Measurements from ENCODE around the gene ASTN2.

The ASTN2 gene

GRCh38 chr9:117365438-117365837 is 49.4 kb downstream of the ASTN2 start:
- in situ Hi-C loops (cut with MboI; ENCODE audit: low sequenced_read_pairs) = no loop called here

- in situ Hi-C loops (cut with MboI; ENCODE audit: low sequenced_read_pairs) = no loop called here
Observed at GRCh38 chr9:117363006-117363405, 51.9 kb downstream of the ASTN2 start.

GRCh38 chr9:117359910-117360309 is 54.9 kb downstream of the ASTN2 start:
- in situ Hi-C loops (cut with MboI; ENCODE audit: low sequenced_read_pairs) = no loop called here

- in situ Hi-C loops (cut with MboI; ENCODE audit: low sequenced_read_pairs) = no loop called here
Observed at GRCh38 chr9:117355542-117355941, 59.3 kb downstream of the ASTN2 start.

- in situ Hi-C loops (cut with MboI; ENCODE audit: low sequenced_read_pairs) = no loop called here
Observed at GRCh38 chr9:117354997-117355396, 59.9 kb downstream of the ASTN2 start.

- in situ Hi-C loops (cut with MboI; ENCODE audit: low sequenced_read_pairs) = no loop called here
Observed at GRCh38 chr9:117354244-117354847, 60.5 kb downstream of the ASTN2 start.

GRCh38 chr9:117344892-117345660 is 69.8 kb downstream of the ASTN2 start:
- in situ Hi-C loops (cut with MboI; ENCODE audit: low sequenced_read_pairs) = no loop called here

- in situ Hi-C loops (cut with MboI; ENCODE audit: low sequenced_read_pairs) = no loop called here
Observed at GRCh38 chr9:117343427-117343826, 71.4 kb downstream of the ASTN2 start.

- in situ Hi-C loops (cut with MboI; ENCODE audit: low sequenced_read_pairs) = no loop called here
Observed at GRCh38 chr9:117341151-117341550, 73.7 kb downstream of the ASTN2 start.

- in situ Hi-C loops (cut with MboI; ENCODE audit: low sequenced_read_pairs) = no loop called here
Observed at GRCh38 chr9:117340422-117340821, 74.4 kb downstream of the ASTN2 start.

GRCh38 chr9:117335837-117336433 is 78.9 kb downstream of the ASTN2 start:
- in situ Hi-C loops (cut with MboI; ENCODE audit: low sequenced_read_pairs) = no loop called here

- in situ Hi-C loops (cut with MboI; ENCODE audit: low sequenced_read_pairs) = no loop called here
Observed at GRCh38 chr9:117334101-117334500, 80.8 kb downstream of the ASTN2 start.

GRCh38 chr9:117325831-117326230 is 89.0 kb downstream of the ASTN2 start:
- in situ Hi-C loops (cut with MboI; ENCODE audit: low sequenced_read_pairs) = no loop called here

GRCh38 chr9:117325110-117325731 is 89.6 kb downstream of the ASTN2 start:
- in situ Hi-C loops (cut with MboI; ENCODE audit: low sequenced_read_pairs) = no loop called here

GRCh38 chr9:117323390-117323789 is 91.5 kb downstream of the ASTN2 start:
- in situ Hi-C loops (cut with MboI; ENCODE audit: low sequenced_read_pairs) = no loop called here

- in situ Hi-C loops (cut with MboI; ENCODE audit: low sequenced_read_pairs) = no loop called here
Observed at GRCh38 chr9:117317192-117317591, 97.7 kb downstream of the ASTN2 start.

GRCh38 chr9:117315236-117315635 is 99.6 kb downstream of the ASTN2 start:
- in situ Hi-C loops (cut with MboI; ENCODE audit: low sequenced_read_pairs) = no loop called here

- in situ Hi-C loops (cut with MboI; ENCODE audit: low sequenced_read_pairs) = no loop called here
Observed at GRCh38 chr9:117313989-117314388, 100.9 kb downstream of the ASTN2 start.

GRCh38 chr9:117307701-117308100 is 107.2 kb downstream of the ASTN2 start:
- in situ Hi-C loops (cut with MboI; ENCODE audit: low sequenced_read_pairs) = no loop called here

- in situ Hi-C loops (cut with MboI; ENCODE audit: low sequenced_read_pairs) = no loop called here
Observed at GRCh38 chr9:117306032-117306431, 108.8 kb downstream of the ASTN2 start.

GRCh38 chr9:117305454-117305853 is 109.4 kb downstream of the ASTN2 start:
- in situ Hi-C loops (cut with MboI; ENCODE audit: low sequenced_read_pairs) = no loop called here

GRCh38 chr9:117304549-117304948 is 110.3 kb downstream of the ASTN2 start:
- in situ Hi-C loops (cut with MboI; ENCODE audit: low sequenced_read_pairs) = no loop called here
